ENCODE measurements around the gene DLGAP4. TPM values are rescaled to one million over a fixed set of nuclear protein-coding genes. Genes with fewer than 3 reads are reported as not detected.

Gene DLGAP4
- total and polyA plus RNA-seq, 2 of the 13 experiments (the other 11 are each of a cell fraction or from before 2014, with no cell fraction given), result 15.2 to 26.7 TPM

DNA sequence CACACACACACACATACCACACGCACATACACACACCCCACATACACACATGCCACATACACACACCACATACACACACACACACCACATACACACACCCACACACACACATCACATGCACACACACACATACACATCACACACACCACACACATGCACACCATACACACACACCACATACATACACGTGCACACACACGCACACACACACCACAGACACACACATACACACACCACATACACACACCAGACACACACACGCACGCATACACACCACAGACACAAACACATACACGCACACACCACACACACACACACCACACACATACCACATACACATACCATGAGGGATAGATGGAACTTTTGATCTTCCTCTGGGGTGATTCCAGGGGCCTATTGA lies 90.2 kb downstream of the DLGAP4 start (continued):
- TF ChIP-seq, protein P1, sequence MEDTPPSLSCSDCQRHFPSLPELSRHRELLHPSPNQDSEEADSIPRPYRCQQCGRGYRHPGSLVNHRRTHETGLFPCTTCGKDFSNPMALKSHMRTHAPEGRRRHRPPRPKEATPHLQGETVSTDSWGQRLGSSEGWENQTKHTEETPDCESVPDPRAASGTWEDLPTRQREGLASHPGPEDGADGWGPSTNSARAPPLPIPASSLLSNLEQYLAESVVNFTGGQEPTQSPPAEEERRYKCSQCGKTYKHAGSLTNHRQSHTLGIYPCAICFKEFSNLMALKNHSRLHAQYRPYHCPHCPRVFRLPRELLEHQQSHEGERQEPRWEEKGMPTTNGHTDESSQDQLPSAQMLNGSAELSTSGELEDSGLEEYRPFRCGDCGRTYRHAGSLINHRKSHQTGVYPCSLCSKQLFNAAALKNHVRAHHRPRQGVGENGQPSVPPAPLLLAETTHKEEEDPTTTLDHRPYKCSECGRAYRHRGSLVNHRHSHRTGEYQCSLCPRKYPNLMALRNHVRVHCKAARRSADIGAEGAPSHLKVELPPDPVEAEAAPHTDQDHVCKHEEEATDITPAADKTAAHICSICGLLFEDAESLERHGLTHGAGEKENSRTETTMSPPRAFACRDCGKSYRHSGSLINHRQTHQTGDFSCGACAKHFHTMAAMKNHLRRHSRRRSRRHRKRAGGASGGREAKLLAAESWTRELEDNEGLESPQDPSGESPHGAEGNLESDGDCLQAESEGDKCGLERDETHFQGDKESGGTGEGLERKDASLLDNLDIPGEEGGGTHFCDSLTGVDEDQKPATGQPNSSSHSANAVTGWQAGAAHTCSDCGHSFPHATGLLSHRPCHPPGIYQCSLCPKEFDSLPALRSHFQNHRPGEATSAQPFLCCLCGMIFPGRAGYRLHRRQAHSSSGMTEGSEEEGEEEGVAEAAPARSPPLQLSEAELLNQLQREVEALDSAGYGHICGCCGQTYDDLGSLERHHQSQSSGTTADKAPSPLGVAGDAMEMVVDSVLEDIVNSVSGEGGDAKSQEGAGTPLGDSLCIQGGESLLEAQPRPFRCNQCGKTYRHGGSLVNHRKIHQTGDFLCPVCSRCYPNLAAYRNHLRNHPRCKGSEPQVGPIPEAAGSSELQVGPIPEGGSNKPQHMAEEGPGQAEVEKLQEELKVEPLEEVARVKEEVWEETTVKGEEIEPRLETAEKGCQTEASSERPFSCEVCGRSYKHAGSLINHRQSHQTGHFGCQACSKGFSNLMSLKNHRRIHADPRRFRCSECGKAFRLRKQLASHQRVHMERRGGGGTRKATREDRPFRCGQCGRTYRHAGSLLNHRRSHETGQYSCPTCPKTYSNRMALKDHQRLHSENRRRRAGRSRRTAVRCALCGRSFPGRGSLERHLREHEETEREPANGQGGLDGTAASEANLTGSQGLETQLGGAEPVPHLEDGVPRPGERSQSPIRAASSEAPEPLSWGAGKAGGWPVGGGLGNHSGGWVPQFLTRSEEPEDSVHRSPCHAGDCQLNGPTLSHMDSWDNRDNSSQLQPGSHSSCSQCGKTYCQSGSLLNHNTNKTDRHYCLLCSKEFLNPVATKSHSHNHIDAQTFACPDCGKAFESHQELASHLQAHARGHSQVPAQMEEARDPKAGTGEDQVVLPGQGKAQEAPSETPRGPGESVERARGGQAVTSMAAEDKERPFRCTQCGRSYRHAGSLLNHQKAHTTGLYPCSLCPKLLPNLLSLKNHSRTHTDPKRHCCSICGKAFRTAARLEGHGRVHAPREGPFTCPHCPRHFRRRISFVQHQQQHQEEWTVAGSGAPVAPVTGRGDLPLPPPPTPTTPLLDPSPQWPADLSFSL (CRISPR knock-in tag; IDR thresholded peaks at IDR 0.05), result peak; percentile 96
- no peak for TF ChIP-seq ZNF543 (CRISPR knock-in tag; IDR thresholded peaks at IDR 0.05)
- TF ChIP-seq NONO (IDR thresholded peaks at IDR 0.05), result 0 out of 2 replicates have a peak, but pooled peaks have one; percentile 38
- TF ChIP-seq NONO (CRISPR knock-in tag; conservative IDR thresholded peaks at IDR 0.05), result no peak
- TF ChIP-seq, protein P2, sequence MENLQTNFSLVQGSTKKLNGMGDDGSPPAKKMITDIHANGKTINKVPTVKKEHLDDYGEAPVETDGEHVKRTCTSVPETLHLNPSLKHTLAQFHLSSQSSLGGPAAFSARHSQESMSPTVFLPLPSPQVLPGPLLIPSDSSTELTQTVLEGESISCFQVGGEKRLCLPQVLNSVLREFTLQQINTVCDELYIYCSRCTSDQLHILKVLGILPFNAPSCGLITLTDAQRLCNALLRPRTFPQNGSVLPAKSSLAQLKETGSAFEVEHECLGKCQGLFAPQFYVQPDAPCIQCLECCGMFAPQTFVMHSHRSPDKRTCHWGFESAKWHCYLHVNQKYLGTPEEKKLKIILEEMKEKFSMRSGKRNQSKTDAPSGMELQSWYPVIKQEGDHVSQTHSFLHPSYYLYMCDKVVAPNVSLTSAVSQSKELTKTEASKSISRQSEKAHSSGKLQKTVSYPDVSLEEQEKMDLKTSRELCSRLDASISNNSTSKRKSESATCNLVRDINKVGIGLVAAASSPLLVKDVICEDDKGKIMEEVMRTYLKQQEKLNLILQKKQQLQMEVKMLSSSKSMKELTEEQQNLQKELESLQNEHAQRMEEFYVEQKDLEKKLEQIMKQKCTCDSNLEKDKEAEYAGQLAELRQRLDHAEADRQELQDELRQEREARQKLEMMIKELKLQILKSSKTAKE (CRISPR knock-in tag; IDR thresholded peaks at IDR 0.05; ENCODE audit: borderline replicate concordance), result peak; percentile 35; the same call in 1 of the 2 replicates
- peak; percentile 61 for TF ChIP-seq ZNF282 (IDR thresholded peaks at IDR 0.05; ENCODE audit: partially characterized antibody)
- 0 out of 2 replicates have a peak, but pooled peaks have one; percentile 81 for TF ChIP-seq ATM (IDR thresholded peaks at IDR 0.05; ENCODE audit: borderline replicate concordance)
- TF ChIP-seq EED (CRISPR knock-in tag; IDR thresholded peaks at IDR 0.05), result 0 out of 2 replicates have a peak, but pooled peaks have one; percentile 21
- TF ChIP-seq FOXJ3 (CRISPR knock-in tag; IDR thresholded peaks at IDR 0.05; ENCODE audit: borderline replicate concordance), result no peak
- 0 out of 2 replicates have a peak, but pooled peaks have one; percentile 52 for TF ChIP-seq HOXA9 (CRISPR knock-in tag; IDR thresholded peaks at IDR 0.05; ENCODE audit: borderline replicate concordance)
- TF ChIP-seq, protein P3, sequence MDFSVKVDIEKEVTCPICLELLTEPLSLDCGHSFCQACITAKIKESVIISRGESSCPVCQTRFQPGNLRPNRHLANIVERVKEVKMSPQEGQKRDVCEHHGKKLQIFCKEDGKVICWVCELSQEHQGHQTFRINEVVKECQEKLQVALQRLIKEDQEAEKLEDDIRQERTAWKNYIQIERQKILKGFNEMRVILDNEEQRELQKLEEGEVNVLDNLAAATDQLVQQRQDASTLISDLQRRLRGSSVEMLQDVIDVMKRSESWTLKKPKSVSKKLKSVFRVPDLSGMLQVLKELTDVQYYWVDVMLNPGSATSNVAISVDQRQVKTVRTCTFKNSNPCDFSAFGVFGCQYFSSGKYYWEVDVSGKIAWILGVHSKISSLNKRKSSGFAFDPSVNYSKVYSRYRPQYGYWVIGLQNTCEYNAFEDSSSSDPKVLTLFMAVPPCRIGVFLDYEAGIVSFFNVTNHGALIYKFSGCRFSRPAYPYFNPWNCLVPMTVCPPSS (IDR thresholded peaks at IDR 0.05), result 0 out of 2 replicates have a peak, but pooled peaks have one; percentile 89

Data from HepG2 (cell line).